ENCODE results near the gene FRMD4A. TPM values are rescaled to one million over a fixed set of nuclear protein-coding genes. Genes with fewer than 3 reads are reported as not detected.

The FRMD4A gene
- total RNA-seq, 1 experiment from 2014 or later: 7.1 TPM

DNA sequence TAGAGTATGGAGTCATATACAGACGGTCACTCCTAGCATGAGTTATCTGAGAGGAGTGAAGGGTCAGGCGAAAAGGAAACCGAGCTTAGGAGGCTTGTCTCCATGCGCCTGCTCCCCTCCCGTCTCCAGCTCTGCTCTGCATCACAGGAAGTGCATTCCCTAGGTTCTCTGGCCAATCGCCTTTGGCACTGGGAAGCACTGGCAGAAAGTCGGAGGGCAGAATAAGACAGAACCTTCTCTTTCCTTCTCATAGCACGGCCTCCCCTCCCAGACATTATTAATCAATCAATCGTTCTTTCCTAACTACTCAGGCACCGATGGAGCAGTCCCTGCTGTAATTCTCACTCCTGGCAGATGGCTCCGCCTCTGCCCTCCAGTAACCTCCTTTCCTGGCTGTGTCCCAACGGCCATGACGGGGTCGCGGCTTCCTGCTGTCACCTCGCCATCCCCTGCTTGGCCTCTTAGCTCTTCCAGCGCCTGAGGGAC lies 177.1 kb downstream of the FRMD4A start:
- H3K27ac ChIP-seq (ENCODE audit: low read length): no peak overlapping the region
- ATAC-seq (no peak), DNase-seq (no peak)
- no peaks in the 10 kb centered on the region for H3F3A ChIP-seq (ENCODE audit: low read length, unreplicated experiment)
- peaks cover 6% of the 10 kb centered on the region; the same call in 1 of the 2 replicates for H3K27me3 ChIP-seq (ENCODE audit: low read length)
- no peaks in the 10 kb centered on the region for H3K79me2 ChIP-seq (ENCODE audit: low read length)
- H2AFZ ChIP-seq (ENCODE audit: low read length): no peak overlapping the region
- CTCF ChIA-PET: no interaction called here
- H3K4me1 ChIP-seq (ENCODE audit: insufficient read depth, low read length): no peaks in the 10 kb centered on the region
- H3K36me3 ChIP-seq (ENCODE audit: low read depth, low read length): no peaks in the 10 kb centered on the region
- no peaks in the 10 kb centered on the region for H3K9me3 ChIP-seq (ENCODE audit: low read length)
- H4K20me1 ChIP-seq (ENCODE audit: low read length): no peaks in the 10 kb centered on the region
- TF ChIP-seq EZH2 (IDR thresholded peaks at IDR 0.05; ENCODE audit: low read length, unreplicated experiment) (no peak), EZH2phosphoT487 (IDR thresholded peaks at IDR 0.05; ENCODE audit: borderline replicate concordance, low read length) (no peak)
- TF ChIP-seq, protein P1, sequence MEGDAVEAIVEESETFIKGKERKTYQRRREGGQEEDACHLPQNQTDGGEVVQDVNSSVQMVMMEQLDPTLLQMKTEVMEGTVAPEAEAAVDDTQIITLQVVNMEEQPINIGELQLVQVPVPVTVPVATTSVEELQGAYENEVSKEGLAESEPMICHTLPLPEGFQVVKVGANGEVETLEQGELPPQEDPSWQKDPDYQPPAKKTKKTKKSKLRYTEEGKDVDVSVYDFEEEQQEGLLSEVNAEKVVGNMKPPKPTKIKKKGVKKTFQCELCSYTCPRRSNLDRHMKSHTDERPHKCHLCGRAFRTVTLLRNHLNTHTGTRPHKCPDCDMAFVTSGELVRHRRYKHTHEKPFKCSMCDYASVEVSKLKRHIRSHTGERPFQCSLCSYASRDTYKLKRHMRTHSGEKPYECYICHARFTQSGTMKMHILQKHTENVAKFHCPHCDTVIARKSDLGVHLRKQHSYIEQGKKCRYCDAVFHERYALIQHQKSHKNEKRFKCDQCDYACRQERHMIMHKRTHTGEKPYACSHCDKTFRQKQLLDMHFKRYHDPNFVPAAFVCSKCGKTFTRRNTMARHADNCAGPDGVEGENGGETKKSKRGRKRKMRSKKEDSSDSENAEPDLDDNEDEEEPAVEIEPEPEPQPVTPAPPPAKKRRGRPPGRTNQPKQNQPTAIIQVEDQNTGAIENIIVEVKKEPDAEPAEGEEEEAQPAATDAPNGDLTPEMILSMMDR (conservative IDR thresholded peaks at IDR 0.05; ENCODE audit: low read depth, low read length): no peak
- H3K9ac ChIP-seq (ENCODE audit: low read length): no peak overlapping the region
- no peak overlapping the region for H3K4me3 ChIP-seq (ENCODE audit: low read length)
- POLR2A ChIA-PET (ENCODE audit: unreplicated experiment): no interaction called here
- BruUV-seq (replicated peaks): no TSS peak
- intact Hi-C loops (cut with micrococcal nuclease): no loop called here
- no peaks in the 10 kb centered on the region for H3K9me2 ChIP-seq (replicated peaks; ENCODE audit: low read length)
- H3K4me2 ChIP-seq (ENCODE audit: low read length): no peak overlapping the region

DNA sequence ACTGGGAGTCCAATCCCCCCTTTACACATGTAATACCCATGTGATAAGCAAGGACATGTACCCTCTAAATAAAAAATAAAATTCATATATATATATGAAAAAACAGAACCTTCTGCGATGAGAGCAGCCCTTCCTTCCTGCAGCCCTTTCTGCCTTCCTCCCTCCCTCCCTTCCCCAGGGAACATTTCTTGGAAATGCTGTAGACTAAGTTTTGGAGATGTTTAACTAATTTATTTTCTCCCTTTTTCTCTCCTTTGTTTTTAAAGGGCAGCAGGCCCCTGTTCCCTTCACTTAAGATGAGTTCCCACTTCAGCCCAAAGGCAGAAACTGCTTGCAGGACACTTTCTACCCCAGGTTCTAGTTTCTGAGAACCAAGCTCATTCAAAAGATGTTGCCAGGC lies 179.2 kb downstream of the FRMD4A start:
- Histone ChIP-seq H3K79me2 (ENCODE audit: low read length) (no peaks in the 10 kb centered on the region), H3K27ac (ENCODE audit: low read length) (no peak overlapping the region), H3K9ac (ENCODE audit: low read length) (no peak overlapping the region), H4K20me1 (ENCODE audit: low read length) (no peaks in the 10 kb centered on the region), H3K4me1 (ENCODE audit: insufficient read depth, low read length) (no peaks in the 10 kb centered on the region), H3K36me3 (ENCODE audit: low read depth, low read length) (no peaks in the 10 kb centered on the region), H3K9me3 (ENCODE audit: low read length) (no peaks in the 10 kb centered on the region), H3K9me2 (replicated peaks; ENCODE audit: low read length) (no peaks in the 10 kb centered on the region), H3K27me3 (ENCODE audit: low read length) (no peaks in the 10 kb centered on the region), H2AFZ (ENCODE audit: low read length) (no peak overlapping the region), H3K4me2 (ENCODE audit: low read length) (no peak overlapping the region), H3K4me3 (ENCODE audit: low read length) (no peak overlapping the region), H3F3A (ENCODE audit: low read length, unreplicated experiment) (no peaks in the 10 kb centered on the region)
- POLR2A ChIA-PET (ENCODE audit: unreplicated experiment): no interaction called here
- DNase-seq (no peak), ATAC-seq (no peak)
- BruUV-seq (replicated peaks): no TSS peak
- TF ChIP-seq, protein P1 (conservative IDR thresholded peaks at IDR 0.05; ENCODE audit: low read depth, low read length): no peak
- TF ChIP-seq EZH2 (IDR thresholded peaks at IDR 0.05; ENCODE audit: low read length, unreplicated experiment) (no peak), EZH2phosphoT487 (IDR thresholded peaks at IDR 0.05; ENCODE audit: borderline replicate concordance, low read length) (no peak)
- intact Hi-C loops (cut with micrococcal nuclease): no loop called here
- CTCF ChIA-PET: no interaction called here

DNA sequence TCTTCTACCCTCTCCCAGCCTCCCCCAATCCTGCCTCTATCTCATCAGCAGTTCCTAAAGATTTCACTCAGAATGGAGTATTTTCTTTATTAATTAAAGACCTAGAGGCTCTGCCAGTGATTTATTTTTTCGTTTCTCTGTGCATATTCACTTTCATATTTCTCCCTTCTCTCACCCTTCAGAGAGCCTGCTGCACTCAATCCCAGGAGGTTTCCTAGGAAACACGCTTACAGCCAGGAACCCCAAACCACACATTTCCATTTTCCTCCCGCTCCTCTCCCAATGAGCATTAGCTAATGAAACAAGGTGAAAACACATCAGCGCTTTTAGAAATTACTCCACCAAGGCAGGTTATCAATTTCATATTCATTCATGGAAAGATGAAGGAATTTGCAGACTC lies 180.2 kb downstream of the FRMD4A start:
- TF ChIP-seq, protein P1 (conservative IDR thresholded peaks at IDR 0.05; ENCODE audit: low read depth, low read length): no peak
- TF ChIP-seq EZH2 (IDR thresholded peaks at IDR 0.05; ENCODE audit: low read length, unreplicated experiment) (no peak), EZH2phosphoT487 (IDR thresholded peaks at IDR 0.05; ENCODE audit: borderline replicate concordance, low read length) (no peak)
- no peaks in the 10 kb centered on the region for H3K9me3 ChIP-seq (ENCODE audit: low read length)
- no peaks in the 10 kb centered on the region for H3K9me2 ChIP-seq (replicated peaks; ENCODE audit: low read length)
- H3K9ac ChIP-seq (ENCODE audit: low read length): no peak overlapping the region
- H3K4me3 ChIP-seq (ENCODE audit: low read length): no peak overlapping the region
- DNase-seq (no peak), ATAC-seq (no peak)
- no peak overlapping the region for H2AFZ ChIP-seq (ENCODE audit: low read length)
- no peaks in the 10 kb centered on the region for H3K79me2 ChIP-seq (ENCODE audit: low read length)
- ChIA-PET POLR2A (ENCODE audit: unreplicated experiment) (no interaction called here), CTCF (no interaction called here)
- no peaks in the 10 kb centered on the region for H4K20me1 ChIP-seq (ENCODE audit: low read length)
- no peaks in the 10 kb centered on the region for H3K36me3 ChIP-seq (ENCODE audit: low read depth, low read length)
- H3K27ac ChIP-seq (ENCODE audit: low read length): no peak overlapping the region
- no TSS peak for BruUV-seq (replicated peaks)
- no peaks in the 10 kb centered on the region for H3K27me3 ChIP-seq (ENCODE audit: low read length)
- H3F3A ChIP-seq (ENCODE audit: low read length, unreplicated experiment): no peaks in the 10 kb centered on the region
- H3K4me2 ChIP-seq (ENCODE audit: low read length): no peak overlapping the region
- no peaks in the 10 kb centered on the region for H3K4me1 ChIP-seq (ENCODE audit: insufficient read depth, low read length)
- intact Hi-C loops (cut with micrococcal nuclease): no loop called here
